ENCODE measurements around the gene CHRNA10.

The CHRNA10 gene, protein sequence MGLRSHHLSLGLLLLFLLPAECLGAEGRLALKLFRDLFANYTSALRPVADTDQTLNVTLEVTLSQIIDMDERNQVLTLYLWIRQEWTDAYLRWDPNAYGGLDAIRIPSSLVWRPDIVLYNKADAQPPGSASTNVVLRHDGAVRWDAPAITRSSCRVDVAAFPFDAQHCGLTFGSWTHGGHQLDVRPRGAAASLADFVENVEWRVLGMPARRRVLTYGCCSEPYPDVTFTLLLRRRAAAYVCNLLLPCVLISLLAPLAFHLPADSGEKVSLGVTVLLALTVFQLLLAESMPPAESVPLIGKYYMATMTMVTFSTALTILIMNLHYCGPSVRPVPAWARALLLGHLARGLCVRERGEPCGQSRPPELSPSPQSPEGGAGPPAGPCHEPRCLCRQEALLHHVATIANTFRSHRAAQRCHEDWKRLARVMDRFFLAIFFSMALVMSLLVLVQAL

DNA sequence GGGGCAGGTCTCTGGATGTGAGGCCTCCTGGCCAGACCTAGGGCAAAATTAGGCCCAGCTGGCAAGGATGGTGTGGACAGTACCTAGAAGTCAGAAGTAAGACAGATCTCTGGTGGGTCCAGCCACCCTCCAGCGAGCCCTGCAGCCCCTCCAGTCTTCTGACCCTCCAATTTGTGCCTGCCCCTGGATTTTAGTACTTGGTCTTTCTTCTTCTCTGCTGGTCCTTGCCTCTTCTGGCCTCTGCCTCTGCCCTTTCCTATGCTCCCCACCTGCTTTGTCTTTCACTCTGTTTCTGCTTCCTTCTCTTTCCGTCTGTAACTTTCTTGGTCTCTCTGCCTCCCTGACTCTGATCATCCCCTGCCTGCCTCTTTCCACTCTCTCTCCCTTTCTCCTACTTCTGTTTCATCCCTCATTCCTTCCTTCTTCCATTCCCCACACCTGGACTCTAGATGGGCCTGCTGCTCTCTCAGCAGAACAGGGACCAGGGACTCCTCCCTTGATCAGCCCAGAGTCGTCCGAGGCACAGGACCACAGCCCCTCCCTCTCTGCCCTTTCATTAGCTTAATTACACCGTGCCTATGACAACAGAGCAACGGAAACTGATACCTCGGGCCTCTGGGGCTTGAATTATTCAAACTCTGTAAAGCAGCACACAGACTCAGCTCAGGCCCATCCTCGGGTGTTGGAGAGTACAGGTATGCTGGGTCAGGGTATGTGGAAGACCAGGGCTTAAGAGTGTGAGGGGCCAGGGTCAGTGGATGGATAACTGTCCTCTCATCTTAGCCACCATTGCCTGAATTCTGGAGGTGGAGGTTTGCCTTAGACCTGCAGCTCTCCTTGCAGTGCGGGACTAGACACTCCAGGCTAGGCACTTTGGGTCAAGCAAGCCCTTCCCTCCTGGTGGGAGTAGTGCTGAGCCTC is at the start of gene CHRNA10:
TSS of gene CHRNA10 (minus strand) at position 51 of the 921 bp plus-strand sequence. CDS start 72 bp downstream, outside the sequence.
- DNase-seq (ENCODE audit: low read depth) = no peak

DNA sequence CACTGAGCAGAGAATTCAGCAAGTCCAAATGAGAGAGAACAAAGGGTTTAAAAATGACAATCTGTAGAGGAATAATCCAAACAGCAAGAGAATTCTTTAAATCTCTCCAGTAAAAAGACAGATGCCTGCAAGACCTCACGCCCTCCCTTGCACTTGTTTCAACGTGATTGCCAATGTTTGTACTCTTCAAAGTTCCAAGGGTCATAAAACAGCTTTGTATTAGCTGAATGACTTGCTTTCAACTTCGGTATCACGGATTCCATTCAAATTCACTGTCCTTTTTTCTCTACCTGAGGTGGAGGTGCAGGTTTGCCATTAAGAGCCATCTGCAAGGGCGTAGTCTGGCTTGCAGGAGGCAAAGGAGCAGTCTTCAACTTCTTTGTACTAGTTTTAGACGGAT is 41.1 kb upstream of the CHRNA10 start:
- DNase-seq (ENCODE audit: low read depth) = no peak

DNA sequence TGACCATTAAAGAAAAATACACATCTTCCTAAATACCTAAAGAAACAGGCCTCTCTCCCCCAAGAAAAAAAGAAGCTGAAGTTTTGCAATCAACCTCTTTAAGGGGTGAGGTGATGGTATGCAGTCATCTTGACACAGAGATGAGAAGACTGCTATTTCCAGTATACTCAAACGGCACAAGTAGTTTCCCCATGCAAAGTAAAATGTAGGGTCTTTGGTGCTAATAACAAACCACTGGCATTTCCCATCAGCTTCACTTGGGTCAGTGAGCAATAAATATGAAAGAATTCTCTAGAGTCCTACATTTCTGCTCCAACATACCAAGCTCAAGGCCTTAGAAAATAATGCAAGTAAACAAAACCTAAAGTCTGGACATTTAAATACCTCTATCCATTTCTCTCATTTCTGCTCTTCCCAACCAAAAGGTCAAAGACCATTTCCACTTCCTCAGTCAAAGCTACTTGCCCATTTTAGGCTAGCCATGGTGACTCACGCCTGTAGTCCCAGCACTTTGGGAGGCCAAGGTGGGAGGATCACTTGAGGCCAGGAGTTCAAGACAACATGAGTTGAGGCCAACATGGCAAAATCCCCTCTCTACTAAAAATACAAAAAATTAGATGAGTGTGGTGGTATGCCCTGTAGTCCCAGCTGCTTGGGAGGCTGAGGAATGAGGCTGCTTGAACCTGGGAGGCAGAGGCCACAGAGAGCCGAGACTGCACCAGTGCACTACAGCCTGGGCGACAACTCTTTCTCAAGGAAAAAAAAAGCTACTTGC is 39.5 kb upstream of the CHRNA10 start:
- DNase-seq (ENCODE audit: low read depth) = no peak

DNA sequence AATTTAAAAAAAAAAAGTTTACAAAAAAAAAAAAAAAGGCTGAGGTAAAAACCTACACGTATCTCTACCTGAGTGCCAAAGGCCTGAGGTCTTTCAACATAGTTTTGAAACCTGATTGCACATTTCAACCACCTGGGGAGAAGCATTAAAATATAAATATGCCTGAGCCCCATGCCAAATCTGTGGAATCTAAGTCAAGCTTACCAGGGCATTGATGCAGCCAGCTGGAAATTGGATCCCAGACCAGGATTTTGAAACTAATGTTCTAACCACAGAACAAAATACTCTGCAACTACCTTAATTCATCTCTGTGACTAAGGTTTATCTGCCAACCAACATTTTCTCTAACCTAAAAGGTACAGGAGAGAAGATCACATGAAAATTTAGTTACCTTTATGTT is 38.8 kb upstream of the CHRNA10 start:
- DNase-seq (ENCODE audit: low read depth) = no peak

DNA sequence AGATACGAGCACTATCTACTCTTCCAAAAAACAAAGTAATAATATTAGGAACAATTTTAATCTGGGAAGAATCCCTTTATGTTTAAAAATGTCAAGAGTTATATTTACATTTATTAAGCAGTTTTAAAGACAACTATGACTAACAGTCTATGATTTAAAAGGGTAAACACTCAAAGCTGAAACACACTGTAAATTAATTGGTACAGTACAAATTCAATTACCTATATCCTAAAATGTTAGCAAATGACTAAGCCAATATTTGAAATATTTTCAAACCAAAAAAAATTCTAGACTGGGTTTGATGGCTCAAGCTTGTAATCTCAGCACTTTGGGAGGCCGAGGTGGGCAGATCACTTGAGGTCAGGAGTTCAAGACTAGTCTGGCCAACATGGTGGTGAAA is 36.0 kb upstream of the CHRNA10 start:
- no peak for DNase-seq (ENCODE audit: low read depth)

DNA sequence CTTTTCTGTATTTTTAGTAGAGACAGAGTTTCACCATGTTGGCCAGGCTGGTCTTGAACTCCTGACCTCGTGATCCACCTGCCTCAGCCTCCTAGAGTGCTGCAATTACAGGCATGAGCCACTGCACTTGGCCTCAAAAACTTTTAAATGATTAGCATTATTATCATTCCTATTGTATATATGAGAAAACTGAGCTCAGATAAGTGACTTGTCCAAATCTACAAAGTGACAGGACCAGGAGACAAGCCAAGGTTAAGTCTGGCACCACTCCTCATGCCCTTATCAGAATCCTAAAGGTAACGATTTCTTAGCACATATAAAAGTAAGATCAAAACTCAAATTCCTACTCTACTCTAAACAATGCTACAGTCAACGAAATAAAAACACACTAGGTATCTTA is 32.2 kb upstream of the CHRNA10 start:
- DNase-seq (ENCODE audit: low read depth) = no peak

DNA sequence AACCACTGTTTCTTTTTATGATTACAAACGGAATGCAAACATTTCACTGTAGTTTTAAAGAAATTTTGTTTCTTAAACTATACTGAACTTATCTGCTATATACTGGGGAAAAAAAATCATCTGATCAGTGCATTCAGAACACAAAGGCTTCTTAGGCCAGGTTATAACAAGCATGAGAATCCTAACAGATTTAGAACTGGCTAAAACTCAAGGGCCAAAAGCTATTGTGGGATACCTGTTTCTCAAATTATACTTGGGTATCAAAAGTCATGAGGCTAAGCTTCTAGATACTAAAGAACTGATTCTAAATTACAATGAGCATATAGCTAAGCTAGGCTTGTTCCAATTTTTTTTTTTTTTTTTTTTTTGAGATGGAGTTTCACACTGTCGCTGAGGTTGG is 29.7 kb upstream of the CHRNA10 start:
- no peak for DNase-seq (ENCODE audit: low read depth)

DNA sequence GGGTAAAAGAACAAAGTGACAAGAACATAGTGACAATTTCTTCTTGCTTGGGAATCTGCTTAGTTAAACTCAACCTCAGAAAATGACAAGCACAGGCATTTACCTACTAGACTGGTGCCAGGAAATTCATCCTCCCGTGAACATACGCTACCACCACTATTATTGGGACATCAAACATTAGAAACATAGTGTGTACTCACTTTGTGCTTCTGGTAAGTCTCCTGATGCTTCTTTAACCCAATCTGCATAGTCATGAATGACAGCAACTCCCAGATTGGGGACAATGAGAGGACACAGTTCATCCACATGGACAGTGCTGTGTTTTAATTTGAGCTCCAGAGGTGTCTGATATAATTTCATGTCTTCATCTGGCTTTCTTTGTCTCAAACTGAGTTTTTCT is 29.2 kb upstream of the CHRNA10 start:
- no peak for DNase-seq (ENCODE audit: low read depth)

DNA sequence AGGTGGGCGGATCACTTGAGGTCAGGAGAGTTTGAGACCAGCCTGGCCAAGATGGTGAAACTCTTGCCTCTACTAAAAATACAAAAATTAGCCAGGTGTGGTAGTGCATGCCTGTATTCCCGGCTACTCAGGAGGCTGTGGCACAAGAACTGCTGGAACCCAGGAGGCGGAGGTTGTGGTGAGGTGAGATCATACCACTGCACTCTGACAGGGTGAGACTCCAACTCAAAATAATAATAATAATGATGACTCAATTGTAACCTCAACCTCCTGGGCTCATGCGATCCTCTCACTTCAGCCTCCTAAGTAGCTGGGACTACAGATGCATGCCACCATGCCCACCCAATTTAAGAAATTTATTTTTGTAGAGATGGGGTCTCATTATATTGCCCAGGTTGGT is 15.6 kb upstream of the CHRNA10 start:
- DNase-seq (ENCODE audit: low read depth) = no peak

DNA sequence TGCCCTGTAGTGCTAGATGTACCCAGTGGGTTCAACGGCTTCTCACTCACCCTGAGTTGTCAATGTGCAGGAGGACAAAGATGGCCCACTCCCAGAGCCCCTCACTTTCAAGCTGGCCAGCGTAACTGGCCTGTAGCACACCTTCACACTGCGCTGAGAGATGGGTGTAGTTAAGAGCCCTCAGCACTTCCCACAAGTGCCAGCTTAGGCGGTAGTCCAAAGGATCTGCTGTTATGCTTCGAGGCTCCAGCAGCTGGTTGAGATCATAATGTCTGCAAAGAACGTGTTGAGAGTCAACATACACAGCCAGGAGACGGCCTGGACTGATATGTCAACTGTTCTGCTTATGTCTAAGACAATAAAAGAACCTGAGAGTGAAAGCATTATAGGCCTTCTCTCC is 14.7 kb upstream of the CHRNA10 start:
- no peak for DNase-seq (ENCODE audit: low read depth)

DNA sequence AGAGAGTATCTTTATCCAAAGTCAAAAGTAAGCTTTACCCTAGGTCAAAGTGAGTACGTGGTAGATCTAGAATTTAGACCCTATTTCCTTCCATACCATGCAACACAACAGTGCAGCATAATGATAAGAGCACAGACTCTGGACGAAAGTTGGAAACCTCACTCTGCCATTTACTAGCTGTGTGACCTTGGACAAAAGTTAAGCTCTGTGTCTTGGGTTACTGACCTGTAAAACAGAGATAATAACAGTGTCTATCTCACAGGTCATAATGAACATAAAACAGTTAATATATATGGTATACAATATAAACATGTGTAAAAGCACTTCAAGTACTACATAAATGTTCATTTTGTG is 13.6 kb upstream of the CHRNA10 start:
- no peak for DNase-seq (ENCODE audit: low read depth)

DNA sequence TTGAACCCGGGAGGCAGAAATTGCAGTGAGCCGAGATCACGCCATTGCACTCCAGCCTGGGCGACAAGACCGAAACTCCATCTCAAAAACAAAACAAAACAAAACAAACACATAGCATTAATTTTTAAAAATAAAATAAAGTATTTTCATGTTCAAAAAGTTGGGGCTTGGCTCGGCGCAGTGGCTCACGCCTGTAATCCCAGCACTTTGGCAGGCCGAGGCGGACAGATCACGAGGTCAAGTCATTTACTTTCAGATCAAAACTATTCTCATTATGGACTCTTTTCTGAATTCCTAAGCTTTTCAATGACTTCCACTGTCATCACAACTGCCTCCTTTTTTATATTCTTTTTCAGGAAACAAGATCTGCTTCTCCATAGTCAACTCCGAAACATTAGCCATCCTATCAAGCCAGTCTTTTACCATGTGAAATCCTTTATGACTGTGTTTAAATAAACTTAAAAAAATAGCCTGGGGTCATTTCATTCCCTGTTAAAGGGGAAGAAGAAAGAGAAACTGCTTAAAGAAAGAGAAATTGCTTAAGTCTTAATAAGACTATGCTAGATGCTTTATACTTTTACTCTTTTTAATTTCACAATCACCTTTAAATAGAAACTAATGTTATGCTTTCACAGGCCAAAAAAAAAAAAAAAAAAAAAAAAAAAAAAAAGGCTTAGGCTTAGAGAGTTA is 13.1 kb upstream of the CHRNA10 start:
- DNase-seq (ENCODE audit: low read depth) = no peak

DNA sequence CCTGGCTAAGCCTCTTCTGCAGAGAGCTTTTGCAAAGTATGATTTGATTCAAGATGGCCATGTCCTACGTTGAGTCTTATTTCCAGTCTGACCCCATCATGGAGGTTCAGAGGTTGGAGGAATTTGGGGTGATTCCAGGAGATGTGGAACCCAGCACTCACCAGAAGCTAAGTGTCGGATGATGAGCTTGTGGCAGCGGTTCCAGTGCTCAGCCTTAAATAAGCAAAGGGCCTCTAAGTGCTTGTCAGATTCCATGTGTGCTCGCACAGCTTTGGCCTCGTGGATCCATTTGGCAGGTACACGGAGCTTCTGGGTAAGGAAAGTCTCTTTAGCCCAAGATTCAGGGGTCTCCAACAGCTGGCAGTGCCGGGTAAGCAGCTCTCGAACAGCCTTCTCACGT is 11.9 kb upstream of the CHRNA10 start:
- no peak for DNase-seq (ENCODE audit: low read depth)

DNA sequence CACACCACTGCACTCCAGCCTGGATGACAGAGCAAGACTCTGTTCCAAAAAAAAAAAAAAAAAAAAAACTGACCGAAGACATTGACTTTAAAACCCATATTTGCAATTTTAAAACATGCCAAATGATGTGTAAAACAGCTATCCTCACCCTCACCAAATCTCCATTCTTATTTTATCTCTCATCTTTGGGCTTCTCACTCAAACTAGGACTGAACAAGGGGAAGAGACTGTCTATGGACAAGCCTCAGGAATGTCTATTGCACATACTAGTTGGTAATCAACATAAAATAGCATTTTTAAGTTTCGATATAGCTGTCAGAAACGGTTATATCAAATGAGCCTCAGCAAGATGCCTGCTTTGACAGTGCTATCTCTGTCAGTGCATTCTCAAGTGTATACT is 7.9 kb upstream of the CHRNA10 start:
- DNase-seq (ENCODE audit: low read depth) = no peak

DNA sequence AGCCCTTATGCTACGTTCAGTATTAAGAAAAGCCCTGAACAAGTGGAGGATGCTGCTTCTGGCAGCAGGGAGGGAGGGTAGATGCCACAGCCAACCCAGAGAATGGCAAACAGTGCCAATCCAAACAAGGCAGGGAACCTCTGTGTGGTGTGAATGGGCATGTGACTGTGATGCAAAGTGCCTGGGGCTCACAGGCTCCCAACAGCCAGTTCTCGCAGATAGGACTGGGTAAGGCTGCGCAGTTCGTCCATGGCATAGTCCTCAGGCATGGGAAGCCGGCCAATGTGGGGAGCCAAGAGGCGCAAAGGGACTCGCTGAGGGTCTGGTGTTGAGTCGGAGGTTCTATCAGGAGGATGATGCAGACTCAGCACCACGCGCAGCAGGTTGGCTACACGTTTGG is 4.8 kb upstream of the CHRNA10 start:
- no peak for DNase-seq (ENCODE audit: low read depth)

DNA sequence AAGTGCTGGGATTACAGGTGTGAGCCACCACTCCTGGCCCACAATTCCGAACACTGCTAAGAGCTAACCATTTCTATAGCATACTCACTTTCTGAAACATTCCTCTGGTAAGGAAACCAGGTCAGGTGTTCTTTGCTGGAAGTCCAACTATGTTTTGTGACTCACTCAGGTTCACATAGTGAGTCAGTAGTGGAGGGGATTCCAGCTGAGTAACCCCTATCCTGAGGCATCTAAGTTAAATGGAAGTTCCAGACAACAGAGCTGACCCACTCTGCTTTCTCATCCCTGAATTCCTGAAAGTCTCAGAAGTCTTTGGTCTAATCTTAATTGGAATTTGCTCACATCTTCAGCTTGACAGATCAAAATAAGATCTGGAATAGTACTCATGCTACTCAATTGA is 3.0 kb upstream of the CHRNA10 start:
- DNase-seq (ENCODE audit: low read depth) = no peak

DNA sequence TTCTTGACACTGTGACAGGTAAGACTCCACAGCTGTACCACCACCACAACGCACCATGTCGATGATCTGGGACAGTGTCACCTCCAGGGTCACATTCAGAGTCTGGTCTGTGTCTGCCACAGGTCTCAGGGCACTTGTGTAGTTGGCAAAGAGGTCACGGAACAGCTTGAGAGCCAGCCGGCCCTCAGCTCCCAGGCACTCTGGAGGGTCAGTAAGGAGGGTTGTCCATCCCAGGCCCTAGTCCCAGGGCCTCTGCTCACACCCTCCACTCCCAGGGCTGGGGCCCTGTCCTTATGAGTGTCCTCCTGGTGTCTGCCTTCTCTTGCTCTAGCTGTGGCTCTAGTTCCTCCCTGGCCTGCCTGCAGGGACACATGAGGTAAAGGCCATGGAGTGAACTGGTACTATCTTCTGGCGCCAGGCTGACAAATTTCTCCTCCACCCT is 1.4 kb downstream of the CHRNA10 start:
- no peak for DNase-seq (ENCODE audit: low read depth)

DNA sequence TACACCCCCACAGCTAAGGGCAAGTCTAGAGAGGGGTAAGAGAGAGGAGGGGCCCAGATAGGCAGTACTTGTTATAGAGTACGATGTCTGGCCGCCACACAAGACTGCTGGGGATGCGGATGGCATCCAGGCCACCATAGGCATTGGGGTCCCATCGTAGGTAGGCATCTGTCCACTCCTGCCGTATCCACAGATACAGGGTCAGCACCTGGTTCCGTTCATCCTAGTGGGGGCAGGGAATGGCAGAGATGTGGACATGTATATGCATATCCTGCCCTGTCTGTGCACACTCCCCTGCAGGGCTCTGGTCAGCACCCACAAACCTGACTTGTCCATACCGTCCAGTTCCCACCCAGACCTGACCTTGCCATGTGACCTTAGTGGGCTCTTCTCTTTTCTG is 2.1 kb downstream of the CHRNA10 start:
- DNase-seq (ENCODE audit: low read depth) = no peak

DNA sequence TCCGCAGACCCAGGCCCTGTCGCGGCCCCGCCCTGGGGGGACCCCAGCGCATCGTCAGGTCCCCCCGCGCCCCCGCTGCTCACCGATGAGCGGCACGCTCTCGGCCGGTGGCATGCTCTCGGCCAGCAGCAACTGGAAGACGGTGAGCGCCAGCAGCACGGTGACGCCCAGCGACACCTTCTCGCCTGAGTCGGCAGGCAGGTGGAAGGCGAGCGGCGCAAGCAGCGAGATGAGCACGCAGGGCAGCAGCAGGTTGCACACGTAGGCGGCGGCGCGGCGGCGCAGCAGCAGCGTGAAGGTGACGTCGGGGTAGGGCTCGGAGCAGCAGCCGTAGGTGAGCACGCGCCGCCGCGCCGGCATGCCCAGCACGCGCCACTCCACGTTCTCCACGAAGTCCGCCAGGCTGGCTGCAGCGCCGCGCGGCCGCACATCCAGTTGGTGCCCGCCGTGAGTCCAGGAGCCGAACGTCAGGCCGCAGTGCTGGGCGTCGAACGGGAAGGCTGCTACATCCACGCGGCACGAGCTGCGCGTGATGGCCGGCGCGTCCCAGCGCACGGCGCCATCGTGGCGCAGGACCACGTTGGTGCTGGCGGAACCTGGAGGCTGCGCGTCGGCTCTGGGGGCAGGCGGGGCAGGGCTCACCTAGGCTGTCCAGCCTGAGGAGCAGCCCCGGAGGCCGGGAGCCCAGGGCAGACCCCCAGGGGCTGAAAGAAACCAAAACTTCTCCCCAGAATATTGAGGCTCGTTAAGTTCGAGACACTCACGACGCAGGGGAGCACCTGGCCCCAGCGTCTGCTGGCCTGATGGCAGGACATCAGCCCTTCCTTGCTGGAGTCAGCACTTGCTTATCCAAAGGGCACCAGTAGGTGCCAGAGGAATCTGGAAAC is 3.8 kb downstream of the CHRNA10 start:
- DNase-seq (ENCODE audit: low read depth) = no peak

DNA sequence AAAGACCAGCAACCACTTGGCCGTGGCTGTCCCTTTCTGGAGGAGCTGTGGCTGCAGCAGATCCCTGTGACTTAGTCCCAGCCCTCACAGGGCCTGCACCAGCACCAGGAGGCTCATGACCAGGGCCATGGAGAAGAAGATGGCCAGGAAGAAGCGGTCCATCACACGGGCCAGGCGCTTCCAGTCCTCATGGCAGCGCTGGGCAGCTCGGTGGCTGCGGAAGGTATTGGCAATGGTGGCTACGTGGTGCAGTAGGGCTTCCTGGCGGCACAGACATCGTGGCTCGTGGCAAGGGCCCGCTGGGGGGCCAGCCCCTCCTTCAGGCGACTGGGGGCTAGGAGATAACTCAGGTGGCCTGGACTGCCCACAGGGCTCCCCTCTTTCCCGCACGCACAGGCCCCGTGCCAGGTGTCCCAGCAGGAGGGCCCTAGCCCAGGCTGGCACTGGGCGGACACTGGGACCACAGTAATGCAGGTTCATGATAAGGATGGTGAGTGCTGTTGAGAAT is 5.1 kb downstream of the CHRNA10 start:
- DNase-seq (ENCODE audit: low read depth) = no peak

Data from activated gamma-delta T cell treated with anti-CD3 and anti-CD28 coated beads, Interleukin-2, amount 50 U/mL, for 16 hours (primary cell).